HCT116 (cell line): ENCODE measurements around the gene FHIT. TPM values are rescaled to one million over a fixed set of nuclear protein-coding genes. Genes with fewer than 3 reads are reported as not detected.

ENCODE experiments used
- ATAC-seq: fragments of 200-7000 bp; cut with Tn5 transposase; 2 replicates; pipeline ENCODE4 v1.9.1; 2020; ENCODE audit warnings: mild to moderate bottlenecking, moderate library complexity
- BruUV-seq: library from RNA; stranded (reverse); fragments of 400-500 nt; replicated peaks from 2 replicates; lab custom pipeline; 2021; lab: Mats Ljungman, UMichigan
- CTCF ChIA-PET: fragments of 300-600 bp; sonication (Branson Sonifier 250); formaldehyde crosslinking; loops from one replicate; lab custom pipeline; 2021; ENCODE audit warnings: antibody characterized with exemption; lab: Charles Lee
- POLR2A ChIA-PET: fragments of 300-600, 350-600 bp; sonication (Branson Sonifier 250); formaldehyde crosslinking; loops from one replicate; lab custom pipeline; 2021; ENCODE audit warnings: antibody characterized with exemption; lab: Charles Lee
- RAD21 ChIA-PET, 2 experiments: fragments of 300-600 bp; sonication (Branson Sonifier 250); formaldehyde crosslinking; loops; one replicate each; lab custom pipeline; 2023; ENCODE audit warnings: low total read pairs in 2 of 2; ENCODE audit not compliant: uncharacterized antibody in 2 of 2, unreplicated experiment in 2 of 2, low non-redundant PET in 1 of 2; lab: Charles Lee
- DNase-seq: peaks from one replicate; pipeline ENCODE4 v3.0.0-alpha.2; 2010; ENCODE audit warnings: low read depth, low spot score
- H2AFZ ChIP-seq: fragments of 200-600 bp; shearing (Covaris generic), sonication (generic); 2 replicates; pipeline ENCODE4 v1.6.1; 2017; ENCODE audit warnings: low read depth, mixed run types, mixed read lengths, antibody characterized with exemption, low read length; ENCODE audit not compliant: poor library complexity, severe bottlenecking
- H3K27ac ChIP-seq: 2 replicates; pipeline ENCODE4 v1.5.1; 2012; ENCODE audit warnings: low read depth, low read length
- H3K27me3 ChIP-seq: fragments of 200-600 bp; sonication (generic); 2 replicates; pipeline ENCODE4 v1.6.1; 2016; ENCODE audit warnings: mixed run types, low read length, mixed read lengths; ENCODE audit not compliant: insufficient read depth
- H3K36me3 ChIP-seq, 2 experiments: fragments of 200-500 bp in 1 of 2; fragments of 200-600 bp in 1 of 2; sonication (Bioruptor generic) in 1 of 2; sonication (generic) in 1 of 2; 2 replicates each; pipeline versions ENCODE4 v1.5.1 to v1.6.1; 2014 to 2016; ENCODE audit warnings: low read length in 2 of 2, inconsistent platforms in 1 of 2, mixed read lengths in 1 of 2, mixed run types in 1 of 2; ENCODE audit not compliant: insufficient read depth in 2 of 2, control insufficient read depth in 1 of 2
- H3K4me1 ChIP-seq, 2 experiments: fragments of 200-600 bp in 1 of 2; sonication (generic) in 1 of 2; 2 replicates each; pipeline versions ENCODE4 v1.5.1 to v1.6.1; 2012 to 2017; ENCODE audit warnings: low read length in 2 of 2, inconsistent platforms in 1 of 2, mild to moderate bottlenecking in 1 of 2, mixed read lengths in 1 of 2, mixed run types in 1 of 2, moderate library complexity in 1 of 2; ENCODE audit not compliant: insufficient read depth in 2 of 2, control insufficient read depth in 1 of 2
- H3K4me2 ChIP-seq: fragments of 200-600 bp; sonication (generic); 2 replicates; pipeline ENCODE4 v1.6.1; 2017; ENCODE audit warnings: mixed run types, low read length, mixed read lengths
- H3K4me3 ChIP-seq, 2 experiments: fragments of 200-600 bp in 1 of 2; sonication (generic) in 1 of 2; replicated peaks in 1 of 2; 2 replicates each; pipeline ENCODE4 v1.5.1; 2011 to 2016; ENCODE audit warnings: low read length in 2 of 2, control low read depth in 1 of 2, low read depth in 1 of 2, mild to moderate bottlenecking in 1 of 2, mixed read lengths in 1 of 2, mixed run types in 1 of 2
- H3K79me2 ChIP-seq: fragments of 200-600 bp; sonication (generic); 2 replicates; pipeline ENCODE4 v1.6.1; 2017; ENCODE audit warnings: mild to moderate bottlenecking, mixed run types, low read length, moderate library complexity, mixed read lengths; ENCODE audit not compliant: insufficient read depth
- H3K9ac ChIP-seq: fragments of 200-600 bp; sonication (generic); 2 replicates; pipeline ENCODE4 v1.6.1; 2016; ENCODE audit warnings: low read length, mixed read lengths
- H3K9me2 ChIP-seq: fragments of 200-600 bp; sonication (generic), shearing (Covaris generic); 2 replicates; pipeline ENCODE4 v1.6.1; 2017; ENCODE audit warnings: mixed run types, mild to moderate bottlenecking, moderate library complexity; ENCODE audit not compliant: insufficient read depth
- H3K9me3 ChIP-seq, 2 experiments: fragments of 200-500 bp in 1 of 2; fragments of 200-600 bp in 1 of 2; sonication (Bioruptor generic) in 1 of 2; sonication (generic) in 1 of 2; 2 replicates each; pipeline ENCODE4 v1.6.1; 2014 to 2017; ENCODE audit warnings: low read length in 2 of 2, mixed read lengths in 2 of 2, inconsistent platforms in 1 of 2, low read depth in 1 of 2, mild to moderate bottlenecking in 1 of 2, mixed run types in 1 of 2, moderate library complexity in 1 of 2; ENCODE audit not compliant: control insufficient read depth in 1 of 2, insufficient read depth in 1 of 2
- H4K20me1 ChIP-seq: fragments of 200-600 bp; sonication (generic), shearing (Covaris generic); 2 replicates; pipeline ENCODE4 v1.6.1; 2017; ENCODE audit warnings: mixed run types, mild to moderate bottlenecking, moderate library complexity; ENCODE audit not compliant: insufficient read depth
- ATF3 ChIP-seq: IDR thresholded peaks from 2 replicates; pipeline ENCODE4 v1.6.1; 2012
- CBX3 ChIP-seq: IDR thresholded peaks from 2 replicates; pipeline ENCODE4 v1.6.1; 2012; ENCODE audit warnings: low read depth
- CEBPB ChIP-seq: IDR thresholded peaks from 2 replicates; pipeline ENCODE4 v1.6.1; 2012; ENCODE audit warnings: low read depth
- CTCF ChIP-seq, 3 experiments: fragments of 200-600 bp in 1 of 3; sonication (generic) in 1 of 3; IDR thresholded peaks in 2 of 3; conservative IDR thresholded peaks in 1 of 3; 2 replicates each; pipeline ENCODE4 v1.5.1; 2012 to 2017; ENCODE audit warnings: low read depth in 2 of 3, low read length in 2 of 3, antibody characterized with exemption in 1 of 3, borderline replicate concordance in 1 of 3, control low read depth in 1 of 3, mild to moderate bottlenecking in 1 of 3, mixed read lengths in 1 of 3, mixed run types in 1 of 3, moderate library complexity in 1 of 3; ENCODE audit not compliant: insufficient read depth in 1 of 3
- EGR1 ChIP-seq: IDR thresholded peaks from 2 replicates; pipeline ENCODE4 v1.6.1; 2012; ENCODE audit warnings: low read depth
- EZH2 ChIP-seq: fragments of 200-600 bp; sonication (generic); IDR thresholded peaks from 2 replicates; pipeline ENCODE4 v1.6.1; 2017; ENCODE audit warnings: antibody characterized with exemption, mixed run types
- EZH2phosphoT487 ChIP-seq: fragments of 200-600 bp; IDR thresholded peaks from 2 replicates; pipeline ENCODE4 v1.6.1; 2018; ENCODE audit warnings: antibody characterized with exemption, borderline replicate concordance
- FOSL1 ChIP-seq: IDR thresholded peaks from 2 replicates; pipeline ENCODE4 v1.6.1; 2012; ENCODE audit warnings: low read depth
- JUND ChIP-seq: IDR thresholded peaks from 2 replicates; pipeline ENCODE4 v1.6.1; 2012
- MAX ChIP-seq: IDR thresholded peaks from 2 replicates; pipeline ENCODE4 v1.6.1; 2012
- POLR2A ChIP-seq: IDR thresholded peaks from 2 replicates; pipeline ENCODE4 v1.7.0; 2011; ENCODE audit warnings: borderline replicate concordance; ENCODE audit not compliant: insufficient read depth, insufficient read length; ENCODE audit errors: extremely low read depth
- POLR2AphosphoS5 ChIP-seq: IDR thresholded peaks from 2 replicates; pipeline ENCODE4 v1.6.1; 2011; ENCODE audit warnings: mild to moderate bottlenecking, low read depth, low read length, moderate library complexity
- REST ChIP-seq: IDR thresholded peaks from 2 replicates; pipeline ENCODE4 v1.6.1; 2012; ENCODE audit warnings: low read depth
- SIN3A ChIP-seq: IDR thresholded peaks from 2 replicates; pipeline ENCODE4 v1.6.1; 2012; ENCODE audit warnings: low read depth
- SP1 ChIP-seq: IDR thresholded peaks from 2 replicates; pipeline ENCODE4 v1.6.1; 2012; ENCODE audit warnings: low read depth
- SRF ChIP-seq: IDR thresholded peaks from 2 replicates; pipeline ENCODE4 v1.6.1; 2012; ENCODE audit warnings: low read depth
- TCF7L2 ChIP-seq: IDR thresholded peaks from 2 replicates; pipeline ENCODE4 v1.7.0; 2011; ENCODE audit warnings: borderline replicate concordance, inconsistent platforms; ENCODE audit not compliant: insufficient read depth, insufficient read length; ENCODE audit errors: extremely low read depth
- YY1 ChIP-seq: IDR thresholded peaks from 2 replicates; pipeline ENCODE4 v1.6.1; 2011; ENCODE audit warnings: low read length, low read depth, moderate library complexity, mild to moderate bottlenecking; ENCODE audit not compliant: insufficient replicate concordance; ENCODE audit errors: extremely low read depth
- ZNF274 ChIP-seq: fragments of 200-500 bp; sonication (Bioruptor generic); IDR thresholded peaks from 2 replicates; pipeline ENCODE4 v1.6.1; 2014; ENCODE audit warnings: mild to moderate bottlenecking, low read depth, low read length, inconsistent platforms
- intact Hi-C: fragments of 100-400 bp; cut with micrococcal nuclease; formaldehyde crosslinking; loops from 2 replicates; pipeline ENCODE4 v1.10.0; 2022
- total RNA-seq: library from RNA; stranded (reverse); gene quantifications from one replicate; pipeline ENCODE4 v1.2.1, GENCODE V29; 2021; ENCODE audit not compliant: unreplicated experiment

Gene FHIT
- total RNA-seq, 1 experiment from 2014 or later = 20.1 TPM

- ChIA-PET CTCF (no interaction called here), POLR2A (no interaction called here), RAD21 (no interaction called here)
- DNase-seq (no peak), ATAC-seq (no peak)
- H3K9me3 ChIP-seq = no peaks in the 10 kb centered on the region
- no peak overlapping the region for H2AFZ ChIP-seq
- no peak overlapping the region for H3K4me3 ChIP-seq
- no peaks in the 10 kb centered on the region for H3K36me3 ChIP-seq
- H3K4me1 ChIP-seq = no peaks in the 10 kb centered on the region
- H3K27me3 ChIP-seq = no peaks in the 10 kb centered on the region
- H3K4me2 ChIP-seq = no peak overlapping the region
- no peaks in the 10 kb centered on the region for H3K9me2 ChIP-seq
- no peaks in the 10 kb centered on the region for H3K79me2 ChIP-seq
- intact Hi-C loops = no loop called here
- BruUV-seq = no TSS peak
- TF ChIP-seq SIN3A (no peak), POLR2A (no peak), EZH2 (no peak), REST (no peak), YY1 (no peak), TCF7L2 (no peak), SP1 (no peak), ZNF274 (no peak), POLR2AphosphoS5 (no peak), CTCF (IDR thresholded peaks at IDR 0.05 in 2 of 3, conservative IDR thresholded peaks at IDR 0.05 in 1 of 3; ENCODE audit: borderline replicate concordance in 1 of 3, insufficient read depth in 1 of 3, low read depth in 2 of 3, low read length in 2 of 3) (no peak), MAX (no peak), CBX3 (no peak), EZH2phosphoT487 (no peak), SRF (no peak), CEBPB (no peak), EGR1 (no peak), FOSL1 (no peak), ATF3 (no peak), JUND (no peak)
- no peak overlapping the region for H3K27ac ChIP-seq
- H4K20me1 ChIP-seq = no peaks in the 10 kb centered on the region; the same call in 1 of the 2 replicates
- no peak overlapping the region for H3K9ac ChIP-seq
Measured at GRCh38 chr3:60523536-60523935, 727.7 kb downstream of the FHIT start.
